Endothelial cell of umbilical vein (primary cell): ENCODE measurements around the gene HVCN1. TPM values are rescaled to one million over a fixed set of nuclear protein-coding genes. Genes with fewer than 3 reads are reported as not detected.

ENCODE experiments used
- BruUV-seq: library from RNA; stranded (reverse); fragments of 400-500 nt; replicated peaks from 2 replicates; lab custom pipeline; 2021; lab: Mats Ljungman, UMichigan
- CTCF ChIA-PET: fragments of 300-600, 350-600 bp; sonication (Branson Sonifier 250); formaldehyde crosslinking; loops from one replicate; lab custom pipeline; 2021; ENCODE audit warnings: antibody characterized with exemption, inconsistent platforms; lab: Charles Lee
- POLR2A ChIA-PET: fragments of 300-600, 350-600 bp; sonication (Branson Sonifier 250); formaldehyde crosslinking; loops from one replicate; lab custom pipeline; 2021; ENCODE audit warnings: antibody characterized with exemption, inconsistent platforms; lab: Charles Lee
- DNase-seq: peaks from one replicate; pipeline ENCODE4 v3.0.0-alpha.2; 2011; ENCODE audit warnings: low read depth, low spot score
- FAIRE-seq: peaks from 2 replicates; lab custom pipeline; 2011; peaks lifted over from hg19 to GRCh38; lab: Jason Lieb, UNC
- H2AFZ ChIP-seq: 2 replicates; pipeline ENCODE4 v1.6.0; 2012; ENCODE audit warnings: low read depth, low read length, control low read depth, inconsistent platforms
- H3K27ac ChIP-seq: 2 replicates; pipeline ENCODE4 v1.5.1; 2011; ENCODE audit warnings: low read depth, mild to moderate bottlenecking, control low read depth, low read length, moderate library complexity; ENCODE audit not compliant: insufficient read depth
- H3K27me3 ChIP-seq, 2 experiments: 2 replicates each; pipeline versions ENCODE4 v1.6.0 to v1.6.1; 2011; ENCODE audit warnings: low read length in 2 of 2, mixed read lengths in 1 of 2; ENCODE audit not compliant: control insufficient read depth in 2 of 2, insufficient read depth in 2 of 2
- H3K36me3 ChIP-seq, 2 experiments: 2 replicates in 1 of 2; 3 replicates in 1 of 2; pipeline ENCODE4 v1.5.1; 2011; ENCODE audit warnings: low read length in 2 of 2, mild to moderate bottlenecking in 1 of 2, moderate library complexity in 1 of 2; ENCODE audit not compliant: control insufficient read depth in 2 of 2, insufficient read depth in 2 of 2; ENCODE audit errors: extremely low read depth in 1 of 2
- H3K4me1 ChIP-seq: 3 replicates; pipeline ENCODE4 v1.5.1; 2011; ENCODE audit warnings: mild to moderate bottlenecking, low read length; ENCODE audit not compliant: control insufficient read depth, insufficient read depth; ENCODE audit errors: extremely low read depth
- H3K4me2 ChIP-seq: 2 replicates; pipeline ENCODE4 v1.6.1; 2011; ENCODE audit warnings: low read length, control low read depth, mixed read lengths; ENCODE audit not compliant: insufficient read depth
- H3K4me3 ChIP-seq, 3 experiments: fragments of 200-600 bp in 1 of 3; sonication (generic), shearing (Covaris generic) in 1 of 3; replicated peaks in 1 of 3; 2 replicates each; pipeline ENCODE4 v1.5.1; 2011 to 2016; ENCODE audit warnings: control low read depth in 3 of 3, low read length in 3 of 3, mild to moderate bottlenecking in 2 of 3, inconsistent platforms in 1 of 3, low read depth in 1 of 3, moderate library complexity in 1 of 3; ENCODE audit not compliant: insufficient read depth in 1 of 3
- H3K79me2 ChIP-seq: 2 replicates; pipeline ENCODE4 v1.6.0; 2012; ENCODE audit warnings: low read length, inconsistent platforms; ENCODE audit not compliant: control insufficient read depth, insufficient read depth
- H3K9ac ChIP-seq: replicated peaks from 2 replicates; pipeline ENCODE3; 2011; ENCODE audit warnings: low read length, control low read depth; ENCODE audit not compliant: insufficient read depth; ENCODE audit errors: extremely low read depth
- H3K9me1 ChIP-seq: replicated peaks from 3 replicates; pipeline ENCODE4 v1.6.0; 2011; ENCODE audit warnings: mild to moderate bottlenecking, low read length; ENCODE audit not compliant: control insufficient read depth, insufficient read depth; ENCODE audit errors: extremely low read depth
- H3K9me3 ChIP-seq: replicated peaks from 2 replicates; pipeline ENCODE4 v1.5.1; 2012; ENCODE audit warnings: low read length, inconsistent platforms; ENCODE audit not compliant: control insufficient read depth, insufficient read depth
- H4K20me1 ChIP-seq: replicated peaks from 2 replicates; pipeline ENCODE3; 2011; ENCODE audit warnings: mild to moderate bottlenecking, low read length; ENCODE audit not compliant: control insufficient read depth, insufficient read depth; ENCODE audit errors: extremely low read depth
- CTCF ChIP-seq, 2 donors: IDR thresholded peaks; 1 replicate in 1 of 2; 2 replicates in 1 of 2; pipeline ENCODE4 v1.5.1; 2011; ENCODE audit warnings: low read length in 2 of 2, mild to moderate bottlenecking in 2 of 2, moderate library complexity in 2 of 2, control low read depth in 1 of 2, inconsistent platforms in 1 of 2, low read depth in 1 of 2; ENCODE audit not compliant: insufficient read depth in 1 of 2; ENCODE audit errors: extremely low read depth in 1 of 2
- EZH2 ChIP-seq: IDR thresholded peaks from 2 replicates; pipeline ENCODE4 v1.6.1; 2012; ENCODE audit warnings: borderline replicate concordance, low read depth, mild to moderate bottlenecking, moderate library complexity, low read length, inconsistent platforms; ENCODE audit not compliant: severe bottlenecking
- FOS ChIP-seq: IDR thresholded peaks from 2 replicates; pipeline ENCODE4 v1.6.1; 2011; ENCODE audit warnings: mild to moderate bottlenecking, low read length, moderate library complexity, borderline replicate concordance; ENCODE audit not compliant: insufficient read depth
- GATA2 ChIP-seq: IDR thresholded peaks from 2 replicates; pipeline ENCODE4 v1.7.0; 2011; ENCODE audit warnings: low read depth, mild to moderate bottlenecking, moderate library complexity, mixed read lengths, low read length; ENCODE audit not compliant: insufficient read length, insufficient read depth
- JUN ChIP-seq: IDR thresholded peaks from 2 replicates; pipeline ENCODE4 v1.6.1; 2011; ENCODE audit warnings: borderline replicate concordance, low read depth; ENCODE audit not compliant: insufficient read length, insufficient read depth
- MAX ChIP-seq: IDR thresholded peaks from 2 replicates; pipeline ENCODE4 v1.6.1; 2011; ENCODE audit not compliant: insufficient read depth, insufficient read length
- MYC ChIP-seq: IDR thresholded peaks from one replicate; pipeline ENCODE4 v1.6.1; 2011; ENCODE audit warnings: mild to moderate bottlenecking, low read depth, low read length
- POLR2A ChIP-seq: IDR thresholded peaks from 2 replicates; pipeline ENCODE4 v1.6.1; 2012; ENCODE audit warnings: low read depth, mild to moderate bottlenecking, control low read depth, low read length
- POLR2AphosphoS5 ChIP-seq: IDR thresholded peaks from 2 replicates; pipeline ENCODE4 v1.6.1; 2012; ENCODE audit warnings: low read depth, mild to moderate bottlenecking, control low read depth, low read length, moderate library complexity; ENCODE audit not compliant: insufficient read depth
- dilution Hi-C: fragments of 300-500 bp; cut with MboI; formaldehyde crosslinking; loops from one replicate; pipeline ENCODE4 v1.15.0; 2019; ENCODE audit warnings: low sequenced_read_pairs; ENCODE audit not compliant: extremely low pct_ligation_motif_present
- intact Hi-C: fragments of 100-400 bp; cut with micrococcal nuclease; formaldehyde crosslinking; loops from one replicate; pipeline ENCODE4 v1.10.0; 2022
- polyA plus RNA-seq, 4 experiments: library from polyadenylated mRNA; depleted of rRNA in 3 of 4; stranded (reverse) in 3 of 4; unstranded in 1 of 4; fragments of >200 nt; gene quantifications; 2 replicates each; pipeline versions ENCODE4 v1.2.1 to v1.2.3, GENCODE V29; 2011 to 2012; ENCODE audit warnings: missing spikeins in 1 of 4
- total RNA-seq: library from RNA; stranded (reverse); gene quantifications from 2 replicates; pipeline ENCODE4 v1.2.3, GENCODE V29; 2021

Gene HVCN1
- total and polyA plus RNA-seq, 2 donors (not counting 3 experiments of a cell fraction or from before 2014, with no cell fraction given) = 3.7 to 8.4 TPM

DNA sequence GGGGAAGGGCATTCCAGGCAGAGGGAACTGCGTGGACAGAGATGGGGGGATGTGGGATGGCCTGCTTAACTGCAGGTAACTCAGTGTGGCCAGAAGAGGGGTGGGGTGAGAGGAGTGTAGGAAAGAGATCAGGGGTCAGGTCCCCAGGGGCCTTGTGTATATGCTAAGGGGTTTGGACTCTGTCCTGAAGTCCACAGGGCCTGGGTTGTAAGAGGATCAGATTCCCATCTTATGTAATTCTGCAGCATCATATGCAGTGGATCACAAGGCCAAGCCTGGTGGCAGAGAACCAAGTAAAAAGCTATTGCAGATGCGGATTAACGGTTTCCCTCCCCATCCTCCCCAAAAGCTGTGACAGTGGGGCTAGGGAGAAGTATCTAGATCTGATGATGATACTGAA lies 66.3 kb downstream of the HVCN1 start:
- intact Hi-C loops (no loop called here), dilution Hi-C loops (no loop called here)
- Histone ChIP-seq H3K4me1 (no peaks in the 10 kb centered on the region), H3K4me2 (no peak overlapping the region), H3K9me3 (no peaks in the 10 kb centered on the region), H2AFZ (no peak overlapping the region), H4K20me1 (no peaks in the 10 kb centered on the region), H3K27me3 (no peaks in the 10 kb centered on the region), H3K79me2 (no peaks in the 10 kb centered on the region), H3K27ac (no peak overlapping the region), H3K9me1 (no peaks in the 10 kb centered on the region), H3K4me3 (no peak overlapping the region), H3K36me3 (no peaks in the 10 kb centered on the region), H3K9ac (no peak overlapping the region)
- no peak for TF ChIP-seq POLR2A
- no peak for TF ChIP-seq MAX
- no peak for TF ChIP-seq JUN
- no peak for TF ChIP-seq EZH2
- TF ChIP-seq CTCF (IDR thresholded peaks at IDR 0.05; ENCODE audit: extremely low read depth in 1 of 2, insufficient read depth in 1 of 2, low read depth in 1 of 2, low read length in 2 of 2) = no peak
- no peak for TF ChIP-seq GATA2
- no peak for TF ChIP-seq MYC
- TF ChIP-seq FOS = no peak
- no peak for TF ChIP-seq POLR2AphosphoS5
- no peak for FAIRE-seq
- ChIA-PET POLR2A (no interaction called here), CTCF (interaction anchor here (1.0 kb wide), 1 partner anchor 173 kb away, joined by 3 read pairs; the partner anchor contains the start of gene ARPC3)
- no TSS peak for BruUV-seq
- DNase-seq = no peak
